ENCODE measurements around the gene TMSB10. TPM values are rescaled to one million over a fixed set of nuclear protein-coding genes. Genes with fewer than 3 reads are reported as not detected.

TMSB10 gene
- total and polyA plus RNA-seq, 2 of the 13 experiments (the other 11 are each of a cell fraction or from before 2014, with no cell fraction given), result 665 to 708 TPM

- no peak for TF ChIP-seq SETDB1 (CRISPR knock-in tag; IDR thresholded peaks at IDR 0.05; ENCODE audit: borderline replicate concordance)
- no peak for TF ChIP-seq HNRNPK (IDR thresholded peaks at IDR 0.05; ENCODE audit: low read depth, low read length, poor library complexity, severe bottlenecking)
- TF ChIP-seq PLRG1 (conservative IDR thresholded peaks at IDR 0.05), result no peak
- no peak for TF ChIP-seq ATAD3A (CRISPR knock-in tag; IDR thresholded peaks at IDR 0.05)
- peak; percentile 48; the same call in 1 of the 2 replicates for TF ChIP-seq NFYB (CRISPR knock-in tag; IDR thresholded peaks at IDR 0.05)
- TF ChIP-seq MBD4 (IDR thresholded peaks at IDR 0.05; ENCODE audit: borderline replicate concordance, low read length), result no peak
- TF ChIP-seq DDIT3 (CRISPR knock-in tag; IDR thresholded peaks at IDR 0.05), result 0 out of 2 replicates have a peak, but pooled peaks have one; percentile 60
- TF ChIP-seq NFRKB (IDR thresholded peaks at IDR 0.05), result no peak
- peak; percentile 83; the same call in 1 of the 2 replicates for TF ChIP-seq DZIP1 (CRISPR knock-in tag; IDR thresholded peaks at IDR 0.05)
- peak; percentile 94 for TF ChIP-seq NCOA1 (CRISPR knock-in tag; IDR thresholded peaks at IDR 0.05)
- TF ChIP-seq MEF2D (CRISPR knock-in tag; IDR thresholded peaks at IDR 0.05), result peak; percentile 90
- TF ChIP-seq SALL2 (CRISPR knock-in tag; IDR thresholded peaks at IDR 0.05), result peak; percentile 98
- TF ChIP-seq NPAS2 (CRISPR knock-in tag; IDR thresholded peaks at IDR 0.05; ENCODE audit: borderline replicate concordance), result no peak
- TF ChIP-seq ZNF800 (CRISPR knock-in tag; IDR thresholded peaks at IDR 0.05), result peak; percentile 82
- TF ChIP-seq ZNF275 (CRISPR knock-in tag; IDR thresholded peaks at IDR 0.05; ENCODE audit: borderline replicate concordance), result 0 out of 2 replicates have a peak, but pooled peaks have one; percentile 35
- peak; percentile 94 for TF ChIP-seq ATF7-NPFF (CRISPR knock-in tag; IDR thresholded peaks at IDR 0.05; ENCODE audit: low read depth)
- peak; percentile 94; the same call in 1 of the 2 replicates for TF ChIP-seq ZNF761 (CRISPR knock-in tag; conservative IDR thresholded peaks at IDR 0.05)
- peak; percentile 95 for TF ChIP-seq ZNF343 (CRISPR knock-in tag; IDR thresholded peaks at IDR 0.05)
- no peak for TF ChIP-seq ISX (CRISPR knock-in tag; conservative IDR thresholded peaks at IDR 0.05)
- TF ChIP-seq U2AF2 (IDR thresholded peaks at IDR 0.05; ENCODE audit: low read depth, low read length), result no peak
- TF ChIP-seq UBTF (CRISPR knock-in tag; IDR thresholded peaks at IDR 0.05), result peak; percentile 93
- no peak; the same call in 1 of the 2 replicates for TF ChIP-seq ZNF775 (CRISPR knock-in tag; IDR thresholded peaks at IDR 0.05; ENCODE audit: borderline replicate concordance)
Observed at GRCh38 chr2:84925724-84926376, 20.4 kb downstream of the TMSB10 start (continued).

Data from HepG2 (cell line).